Aorta (tissue), 5 donors: ENCODE measurements around the gene AKR1B15. TPM values are rescaled to one million over a fixed set of nuclear protein-coding genes. Genes with fewer than 3 reads are reported as not detected.
A peak's percentile ranks its signal among the peaks of the same experiment; 100 is the strongest.

ENCODE experiments used
- ATAC-seq: fragments of 200-7000 bp; cut with Tn5 transposase; one replicate; pipeline ENCODE4 v1.9.1; 2022; ENCODE audit warnings: moderate library complexity; ENCODE audit not compliant: low FRiP score
- DNase-seq, 2 donors: peaks; one replicate each; pipeline ENCODE4 v3.0.0-alpha.2; 2020
- H3K27ac ChIP-seq, 2 donors: one replicate each; pipeline ENCODE4 v1.5.1; 2013; ENCODE audit warnings: low read length in 2 of 2, mild to moderate bottlenecking in 2 of 2, moderate library complexity in 2 of 2, control low read depth in 1 of 2, inconsistent platforms in 1 of 2, low read depth in 1 of 2
- H3K27me3 ChIP-seq, 2 donors: one replicate each; pipeline ENCODE4 v1.6.1; 2013; ENCODE audit warnings: control low read depth in 1 of 2, low read length in 1 of 2, mild to moderate bottlenecking in 1 of 2, moderate library complexity in 1 of 2; ENCODE audit not compliant: insufficient read depth in 2 of 2, control insufficient read depth in 1 of 2
- H3K36me3 ChIP-seq, 2 donors: one replicate each; pipeline ENCODE4 v1.6.1; 2013; ENCODE audit warnings: control low read depth in 1 of 2, low read length in 1 of 2, mild to moderate bottlenecking in 1 of 2; ENCODE audit not compliant: insufficient read depth in 2 of 2, control insufficient read depth in 1 of 2
- H3K4me1 ChIP-seq, 2 donors: one replicate each; pipeline ENCODE4 v1.6.1; 2013; ENCODE audit warnings: low read length in 2 of 2, control low read depth in 1 of 2, mild to moderate bottlenecking in 1 of 2, moderate library complexity in 1 of 2; ENCODE audit not compliant: insufficient read depth in 2 of 2, control insufficient read depth in 1 of 2
- H3K4me3 ChIP-seq, 2 donors: one replicate each; pipeline ENCODE4 v1.5.1; 2013; ENCODE audit warnings: low read length in 2 of 2, control low read depth in 1 of 2, mild to moderate bottlenecking in 1 of 2
- H3K9me3 ChIP-seq: one replicate; pipeline ENCODE4 v1.6.1; 2013; ENCODE audit warnings: mild to moderate bottlenecking, low read length; ENCODE audit not compliant: control insufficient read depth
- WGBS, 2 donors: extraction: QIAGEN DNeasy Blood & Tissue Kit; methylation state at CpG; one replicate each; pipeline ENCODE4 v1.1.7; 2013; 5-methylcytosine and 5-hydroxymethylcytosine counted together
- intact Hi-C, 2 donors: fragments of 100-400 bp; cut with DNase I; formaldehyde crosslinking; loops; one replicate each; pipeline versions ENCODE4 v1.14.2 to v1.15.0; 2022
- polyA plus RNA-seq, 2 donors: library from polyadenylated mRNA; stranded (reverse); fragments of 200-250 nt; gene quantifications; one replicate each; pipeline ENCODE4 v1.2.3, GENCODE V29; 2013
- total RNA-seq, 2 donors: library from RNA; stranded (reverse); fragmentation: NEBNext Ultra II Directional; extraction: Animal tissue kit (Norgen Biotek cat#: 25700); gene quantifications; one replicate each; pipeline ENCODE4 v1.2.1, GENCODE V29; 2021
- donor health status: healthy with polysubstance abuse.
- donor health status: Bipolar disorder and iron deficiency.
- donor health status: DM: no; HTN: no; CAD: no.
- donor health status: DM: no; HTN: no; CAD: no.
- donor health status: DM: yes; HTN: yes; CAD: no.

AKR1B15 gene
- total and polyA plus RNA-seq, 4 donors = 0.33 TPM; not detected in 3

- H3K4me3 ChIP-seq = no peak overlapping the region
- no peaks in the 10 kb centered on the region for H3K4me1 ChIP-seq
- no peaks in the 10 kb centered on the region for H3K36me3 ChIP-seq
- ATAC-seq (no peak), DNase-seq (no peak)
- peaks cover 0 to 2% of the 10 kb centered on the region in 2 donors for H3K27me3 ChIP-seq
- intact Hi-C loops = no loop called here
- H3K9me3 ChIP-seq = peaks cover 2% of the 10 kb centered on the region
- H3K27ac ChIP-seq = no peak overlapping the region
- WGBS, 2 donors = 65 to 91% methylated on average over 1 of the region's 1 CpG
Measured at GRCh38 chr7:134584290-134584689, 35.4 kb downstream of the AKR1B15 start.

- no peak for DNase-seq
- peaks cover 2% of the 10 kb centered on the region for H3K9me3 ChIP-seq
- no peak overlapping the region for H3K4me3 ChIP-seq
- intact Hi-C loops = no loop called here
- no peaks in the 10 kb centered on the region for H3K27me3 ChIP-seq
- ATAC-seq = no peak
- no peak overlapping the region for H3K27ac ChIP-seq
- 88 to 95% methylated on average over 7 of the region's 7 CpGs for WGBS, 2 donors
- no peaks in the 10 kb centered on the region for H3K4me1 ChIP-seq
- no peaks in the 10 kb centered on the region for H3K36me3 ChIP-seq
Measured at GRCh38 chr7:134585897-134586296, 37.0 kb downstream of the AKR1B15 start.

GRCh38 chr7:134587750-134588149 is 38.8 kb downstream of the AKR1B15 start:
- Histone ChIP-seq H3K4me3 (no peak overlapping the region), H3K27me3 (no peaks in the 10 kb centered on the region), H3K36me3 (no peaks in the 10 kb centered on the region), H3K9me3 (peaks cover 2% of the 10 kb centered on the region), H3K4me1 (no peaks in the 10 kb centered on the region), H3K27ac (no peak overlapping the region)
- 71 to 85% methylated on average over 2 of the region's 2 CpGs for WGBS, 2 donors
- ATAC-seq (no peak), DNase-seq (no peak)
- intact Hi-C loops = no loop called here

- Histone ChIP-seq H3K4me3 (no peak overlapping the region), H3K9me3 (peaks cover 2% of the 10 kb centered on the region), H3K27me3 (no peaks in the 10 kb centered on the region), H3K27ac (no peak overlapping the region), H3K36me3 (no peaks in the 10 kb centered on the region), H3K4me1 (no peaks in the 10 kb centered on the region)
- DNase-seq (no peak), ATAC-seq (no peak)
- intact Hi-C loops = no loop called here
- WGBS, 2 donors = 23 to 46% methylated on average over 3 of the region's 3 CpGs
Measured at GRCh38 chr7:134589491-134589941, 40.6 kb downstream of the AKR1B15 start.

- Histone ChIP-seq H3K4me3 (no peak overlapping the region), H3K9me3 (no peaks in the 10 kb centered on the region), H3K36me3 (no peaks in the 10 kb centered on the region), H3K27me3 (no peaks in the 10 kb centered on the region), H3K27ac (peak overlapping the region; percentile 74 to 93), H3K4me1 (no peaks in the 10 kb centered on the region)
- WGBS, 2 donors = 62 to 74% methylated on average over 8 of the region's 8 CpGs
- ATAC-seq (peak; percentile 92), DNase-seq (peak; percentile 81 to 87)
- intact Hi-C loops = no loop called here
Measured at GRCh38 chr7:134593530-134594392, 44.9 kb downstream of the AKR1B15 start.

GRCh38 chr7:134594877-134595276 is 46.0 kb downstream of the AKR1B15 start:
- no peak for ATAC-seq
- 48 to 81% methylated on average over 1 of the region's 1 CpG for WGBS, 2 donors
- intact Hi-C loops = no loop called here

GRCh38 chr7:134599371-134599770 is 50.5 kb downstream of the AKR1B15 start:
- no peak for ATAC-seq
- Histone ChIP-seq H3K4me3 (no peak overlapping the region), H3K4me1 (no peaks in the 10 kb centered on the region), H3K36me3 (no peaks in the 10 kb centered on the region), H3K27me3 (no peaks in the 10 kb centered on the region), H3K9me3 (no peaks in the 10 kb centered on the region), H3K27ac (no peak overlapping the region)
- DNase-seq = no peak
- 72% methylated on average over 6 of the region's 6 CpGs for WGBS, 2 donors
- intact Hi-C loops = no loop called here

More at GRCh38 chr7:134594877-134595276, 46.0 kb downstream of the AKR1B15 start:
- Histone ChIP-seq H3K4me1 (no peaks in the 10 kb centered on the region), H3K27me3 (no peaks in the 10 kb centered on the region), H3K9me3 (no peaks in the 10 kb centered on the region), H3K27ac (peak overlapping the region in 1 of 2 donors; percentile 59), H3K4me3 (no peak overlapping the region), H3K36me3 (no peaks in the 10 kb centered on the region)
- DNase-seq = no peak

GRCh38 chr7:134601459-134601858 is 52.5 kb downstream of the AKR1B15 start:
- H3K4me1 ChIP-seq = no peaks in the 10 kb centered on the region
- 59 to 72% methylated on average over 4 of the region's 4 CpGs for WGBS, 2 donors
- ATAC-seq (no peak), DNase-seq (no peak)
- H3K27me3 ChIP-seq = no peaks in the 10 kb centered on the region
- H3K9me3 ChIP-seq = no peaks in the 10 kb centered on the region
- intact Hi-C loops = no loop called here
- no peaks in the 10 kb centered on the region for H3K36me3 ChIP-seq
- no peak overlapping the region for H3K4me3 ChIP-seq
- H3K27ac ChIP-seq = no peak overlapping the region

- 52 to 60% methylated on average over 11 of the region's 11 CpGs for WGBS, 2 donors
- Histone ChIP-seq H3K27me3 (no peaks in the 10 kb centered on the region), H3K4me1 (no peaks in the 10 kb centered on the region), H3K36me3 (no peaks in the 10 kb centered on the region), H3K4me3 (no peak overlapping the region), H3K27ac (no peak overlapping the region), H3K9me3 (no peaks in the 10 kb centered on the region)
- DNase-seq = no peak
- ATAC-seq = no peak
- intact Hi-C loops = no loop called here
Measured at GRCh38 chr7:134602881-134603451, 54.1 kb downstream of the AKR1B15 start.
